ENCODE data around the gene SLIT3.

The SLIT3 gene

DNA sequence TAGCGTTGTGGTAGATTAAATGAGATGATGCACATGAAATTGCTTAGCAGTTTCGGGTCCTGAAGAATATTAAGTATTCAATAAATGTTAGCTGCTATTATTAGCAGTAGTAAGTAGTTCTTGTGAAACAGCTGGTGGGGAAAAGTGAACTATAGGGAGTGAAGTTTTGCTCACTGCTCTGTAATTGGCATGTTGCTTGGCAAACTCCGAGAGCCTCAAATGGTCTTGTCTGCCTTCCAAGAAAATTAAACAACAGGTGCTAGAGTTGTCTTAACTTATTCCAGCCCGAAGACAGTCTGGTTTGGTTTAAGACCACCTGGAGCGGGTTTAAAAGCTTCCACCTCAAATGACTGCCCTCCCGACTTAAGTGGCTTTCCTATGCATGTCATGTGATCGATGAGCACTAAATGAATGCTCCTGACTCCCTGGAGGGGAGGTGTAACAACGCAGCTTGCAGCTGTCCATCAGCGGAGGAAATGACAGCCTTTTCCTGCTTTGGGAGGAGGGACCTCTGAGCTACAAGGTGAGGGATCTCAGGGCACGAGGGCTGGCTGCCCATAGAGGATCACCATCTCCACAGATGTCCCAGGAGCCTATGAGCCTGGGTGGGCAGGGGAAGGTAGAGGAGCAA, 518.9 kb downstream of the SLIT3 start:
- DNase-seq: no peak

DNA sequence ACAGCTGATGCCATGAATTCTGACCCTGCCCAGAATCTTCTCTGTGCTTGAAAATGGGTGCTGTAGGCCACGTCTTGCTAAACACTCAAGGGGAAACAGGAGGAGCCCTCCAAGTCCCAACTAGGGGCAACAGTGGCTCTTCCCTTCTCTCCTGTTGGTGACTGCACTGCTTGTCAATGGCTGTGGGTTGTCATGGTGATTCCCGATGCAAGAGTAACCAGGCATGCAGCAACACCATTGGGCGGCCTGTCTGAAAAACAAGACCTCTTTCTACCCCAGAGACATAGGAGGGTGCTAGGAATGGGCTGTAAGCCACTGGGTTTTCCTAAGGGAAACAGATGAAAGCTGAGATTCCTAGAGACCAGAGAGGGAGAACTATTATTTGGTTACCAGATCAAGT, 520.1 kb downstream of the SLIT3 start:
- no peak for DNase-seq

DNA sequence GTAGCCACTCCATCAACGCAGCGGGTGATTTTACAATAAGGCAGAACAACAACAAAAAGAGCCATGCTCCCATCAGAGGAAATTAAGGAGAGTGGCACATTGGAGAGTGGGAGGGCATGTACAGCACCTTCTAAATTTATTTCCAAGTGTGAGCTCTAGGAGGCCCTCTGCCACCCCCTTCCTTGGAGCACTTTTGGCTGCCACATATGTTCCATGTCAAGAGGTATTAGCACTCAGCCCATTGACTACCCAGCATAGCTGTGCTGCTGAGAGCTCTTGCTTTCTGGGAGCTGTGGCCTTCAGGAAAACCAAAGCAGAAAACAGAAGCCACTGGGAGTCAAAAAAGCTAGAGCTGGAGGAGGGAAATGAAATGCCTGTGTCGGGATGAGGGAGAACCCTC, 521.6 kb downstream of the SLIT3 start:
- DNase-seq: no peak

DNA sequence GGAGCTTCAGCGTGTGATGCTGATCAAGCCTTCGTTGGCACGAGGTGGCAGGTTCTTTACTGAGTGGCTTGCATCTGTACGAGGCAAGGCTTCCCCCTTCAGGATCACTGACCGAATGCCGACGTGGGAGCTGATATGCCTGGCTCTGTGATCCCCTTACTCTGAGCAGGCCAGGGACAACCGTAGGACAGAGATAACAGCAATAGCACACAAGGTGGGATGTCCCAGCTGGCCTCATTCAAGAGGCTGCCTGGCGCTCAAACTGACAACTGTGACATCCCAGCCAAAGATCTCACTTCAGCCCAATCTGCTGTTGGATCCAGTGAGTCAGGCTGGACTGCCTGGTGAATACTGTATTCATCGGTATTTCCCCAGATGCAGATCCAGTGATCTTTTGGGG, 522.4 kb downstream of the SLIT3 start:
- no peak for DNase-seq

DNA sequence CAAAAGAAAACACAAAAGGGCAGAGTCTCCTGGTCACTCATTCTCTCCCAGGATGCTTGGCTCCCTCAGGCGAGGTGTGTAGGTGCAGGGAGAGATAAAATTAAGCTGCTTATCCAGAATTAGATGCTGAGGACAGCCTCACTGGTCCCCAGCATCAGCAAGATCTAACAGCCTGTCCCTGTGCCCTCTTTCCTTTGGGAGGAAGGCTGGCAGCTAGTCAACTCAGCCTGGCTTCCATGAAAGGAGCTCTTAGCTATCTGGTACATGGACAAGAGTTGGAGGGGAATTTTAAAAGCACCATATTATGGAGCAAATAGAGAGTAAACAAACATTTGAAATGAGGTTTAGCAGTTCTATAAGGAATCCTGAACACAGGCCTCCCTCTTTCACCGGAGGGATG, 523.3 kb downstream of the SLIT3 start:
- no peak for DNase-seq

DNA sequence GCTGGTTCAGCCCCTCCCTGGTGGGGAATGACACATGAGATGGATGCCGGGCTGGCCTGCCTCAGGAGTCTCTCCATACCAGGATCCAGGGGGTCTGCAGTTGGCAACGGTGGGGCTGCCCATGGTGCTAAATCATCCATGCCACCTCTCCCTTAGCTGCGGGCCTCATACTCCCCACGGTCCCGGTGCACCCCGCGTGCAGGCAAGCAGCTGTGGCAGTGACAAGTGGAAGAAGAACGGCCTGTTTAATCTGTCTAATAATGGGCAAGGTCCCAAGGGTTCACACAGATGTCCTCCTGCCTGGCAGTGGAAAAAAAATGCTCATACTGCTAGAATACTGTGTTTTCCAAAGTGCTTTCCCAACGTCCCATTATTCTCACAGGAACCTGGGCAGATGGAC, 524.9 kb downstream of the SLIT3 start:
- no peak for DNase-seq

DNA sequence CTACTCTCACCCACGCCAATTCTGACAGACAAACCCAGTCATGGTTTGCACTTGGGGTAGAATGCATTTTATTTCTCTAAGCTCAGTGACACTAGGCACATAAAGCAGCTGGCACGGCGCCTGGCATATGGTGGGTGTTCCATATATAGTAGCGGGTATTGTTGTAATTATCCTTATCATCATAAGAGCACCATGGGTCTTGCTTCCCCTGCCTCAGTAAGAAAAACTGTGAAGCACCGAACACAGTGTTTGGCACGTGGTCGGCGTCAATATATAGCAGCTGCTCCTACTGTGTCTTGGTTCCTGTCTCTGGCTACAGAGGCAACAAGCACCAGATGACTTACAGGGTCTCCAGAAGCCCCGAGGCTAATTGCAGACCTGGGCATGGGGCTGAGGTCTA, 527.7 kb downstream of the SLIT3 start:
- no peak for DNase-seq

DNA sequence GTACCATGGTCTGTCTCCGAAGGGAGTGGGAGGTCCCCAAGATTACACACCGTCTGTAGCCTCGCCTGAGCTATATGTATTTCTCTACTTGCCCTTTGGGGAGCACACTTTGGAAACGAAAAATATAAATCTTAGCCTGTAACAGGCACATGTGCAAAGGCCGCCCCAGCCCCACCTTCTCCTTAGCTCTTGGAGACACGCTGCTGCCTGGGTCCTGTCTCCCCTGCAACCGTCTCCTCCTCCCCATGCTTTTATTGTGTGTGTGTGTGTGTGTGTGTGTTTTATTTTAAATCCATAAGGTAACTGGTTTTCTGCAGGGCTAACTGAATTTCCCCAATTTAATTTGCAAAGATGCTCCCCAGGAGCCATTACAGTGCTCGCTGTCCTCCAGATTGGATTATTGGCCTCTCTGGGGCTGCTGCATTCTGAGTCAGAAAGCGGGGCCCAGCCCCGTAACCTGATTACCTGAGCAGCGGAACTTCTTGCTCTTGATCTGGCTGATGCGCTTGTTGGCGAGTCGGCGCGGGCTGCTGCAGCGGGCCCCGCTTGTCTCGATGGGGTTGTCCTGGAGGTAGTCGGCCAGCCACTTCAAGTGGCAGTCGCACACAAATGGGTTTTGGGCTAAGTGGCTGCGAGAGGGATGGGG, 528.5 kb downstream of the SLIT3 start:
- DNase-seq: no peak

DNA sequence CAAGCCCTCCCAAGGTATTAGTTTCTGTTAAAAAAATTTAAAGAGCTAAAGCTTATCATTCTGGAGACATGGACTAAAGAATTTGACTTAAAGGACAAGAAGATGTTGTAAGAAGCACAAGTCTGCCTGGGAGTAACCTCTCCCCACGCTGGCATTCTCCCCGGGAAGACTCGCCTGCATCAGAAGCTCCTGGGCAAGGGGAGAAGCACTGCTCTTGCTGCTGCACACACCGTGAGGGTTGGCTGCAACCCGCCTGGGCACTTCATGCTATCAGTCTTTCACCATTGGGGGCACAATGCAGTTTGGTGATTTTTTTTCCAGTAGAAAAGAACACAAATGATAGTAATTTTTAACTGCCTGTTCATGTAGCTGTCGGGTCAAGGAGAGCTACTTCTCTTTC, 529.3 kb downstream of the SLIT3 start:
- no peak for DNase-seq

DNA sequence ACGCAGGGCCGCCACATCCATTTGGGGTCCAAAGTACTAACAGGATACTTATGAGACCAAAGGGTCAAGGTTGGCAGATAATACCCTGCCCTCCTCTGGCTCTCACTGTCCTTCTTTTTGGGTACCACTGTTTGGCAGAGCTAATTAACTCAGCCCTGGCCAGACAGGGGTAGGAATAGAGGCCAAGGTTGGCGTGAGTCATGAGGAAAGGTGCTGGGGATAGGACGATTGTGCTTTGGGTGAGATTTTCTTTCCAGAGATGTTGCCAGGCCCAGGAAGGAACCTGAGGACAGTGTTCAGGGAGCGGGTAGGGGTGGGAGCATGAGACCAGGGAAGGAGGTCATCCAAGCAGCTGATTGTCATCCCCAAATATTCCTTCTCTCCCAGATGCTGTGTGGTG, 529.9 kb downstream of the SLIT3 start:
- DNase-seq: no peak

DNA sequence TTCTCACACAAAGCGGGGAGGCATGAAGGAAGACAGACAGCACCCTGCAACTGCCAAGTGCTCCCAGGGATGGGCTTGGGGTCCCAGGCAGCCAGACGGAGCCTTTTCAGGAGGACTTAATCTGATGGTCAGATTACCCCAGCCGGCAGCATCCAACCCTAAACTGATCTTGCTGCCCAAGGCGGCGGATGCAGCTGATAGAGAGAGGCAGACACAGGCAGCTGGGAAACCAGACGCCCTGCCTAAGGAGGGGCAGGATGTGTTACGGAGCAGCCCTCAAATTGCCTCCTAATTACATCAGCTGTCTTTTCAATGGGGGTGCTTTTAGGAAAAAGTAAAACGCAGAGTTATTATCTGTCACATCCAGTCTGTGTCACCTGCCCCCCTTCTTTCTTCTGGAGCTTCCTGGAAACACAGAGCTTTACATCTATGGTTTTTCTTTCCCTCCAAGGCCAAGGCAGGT, 530.9 kb downstream of the SLIT3 start:
- DNase-seq: no peak

DNA sequence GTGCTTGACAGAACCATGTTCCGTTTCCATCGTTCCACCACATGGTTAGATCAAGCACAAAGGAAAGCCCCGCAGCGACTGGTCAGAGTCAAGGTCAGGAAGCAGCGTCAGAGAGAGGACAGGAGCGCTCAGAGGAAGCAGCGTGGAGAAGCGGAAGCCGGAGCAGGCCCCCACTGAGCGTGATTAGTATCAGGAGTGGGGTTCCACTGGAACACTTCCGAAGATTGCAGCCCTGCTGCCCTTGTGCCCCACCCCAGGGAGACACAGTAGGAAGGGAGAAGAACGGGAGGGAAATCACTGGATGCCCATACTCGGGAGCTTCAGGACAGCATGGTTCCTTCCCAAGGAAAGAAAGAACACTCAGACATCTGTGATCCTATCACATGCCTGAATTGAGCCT, 532.8 kb downstream of the SLIT3 start:
- no peak for DNase-seq

DNA sequence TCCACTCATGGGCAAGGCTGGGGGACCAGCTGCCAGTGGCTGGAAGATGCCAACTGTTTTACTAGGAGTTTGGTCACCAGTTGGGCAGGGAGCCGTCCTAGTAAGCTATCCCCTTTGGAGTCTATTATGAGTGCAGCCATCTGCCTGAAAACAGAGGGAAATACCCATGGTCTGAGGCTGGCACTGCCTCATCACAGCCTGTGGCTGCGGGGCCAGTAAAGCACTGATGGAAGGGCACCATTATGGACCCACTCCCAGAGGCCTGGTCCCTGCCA, 534.6 kb downstream of the SLIT3 start:
- DNase-seq: no peak

DNA sequence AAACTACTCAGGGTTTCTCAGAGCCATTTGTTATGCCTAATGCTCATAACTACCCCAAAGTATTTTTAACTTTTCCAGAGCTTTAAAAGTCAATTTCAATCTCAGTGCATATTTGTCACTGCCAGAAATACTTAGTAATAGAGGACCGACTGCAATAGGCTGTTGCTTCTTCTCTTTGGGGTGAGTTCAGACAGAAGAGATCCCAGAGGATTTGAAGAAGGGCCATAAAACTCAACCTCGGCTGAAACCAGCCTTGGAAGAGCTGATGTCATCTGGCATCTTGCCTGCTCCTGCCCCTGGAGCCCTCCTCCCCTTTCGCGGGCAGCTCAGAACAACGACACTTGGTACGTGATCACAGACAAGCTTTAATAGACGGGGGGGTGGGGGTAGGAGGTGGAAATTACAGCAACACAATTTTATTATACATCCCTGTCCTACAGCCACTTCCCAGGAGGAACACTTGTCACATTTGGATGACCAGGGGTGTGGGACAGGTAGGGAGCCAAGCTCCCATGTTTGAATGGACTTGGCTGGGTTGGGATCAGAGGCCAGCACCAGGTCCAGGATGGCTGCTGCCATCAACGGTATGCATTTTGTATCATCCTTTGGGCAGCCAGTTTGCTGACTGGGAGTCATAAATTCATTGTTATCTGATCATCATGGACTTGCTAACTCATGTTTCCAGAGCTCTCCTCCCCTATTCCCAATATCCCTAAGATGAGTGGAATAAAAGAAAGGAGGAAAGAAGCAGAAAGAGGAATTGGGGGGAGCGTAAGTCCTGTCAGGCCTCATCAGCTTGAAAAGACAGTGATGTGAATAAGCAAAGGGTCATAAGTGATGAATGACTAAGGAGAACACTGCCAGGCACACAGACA, 535.2 kb downstream of the SLIT3 start:
- no peak for DNase-seq

DNA sequence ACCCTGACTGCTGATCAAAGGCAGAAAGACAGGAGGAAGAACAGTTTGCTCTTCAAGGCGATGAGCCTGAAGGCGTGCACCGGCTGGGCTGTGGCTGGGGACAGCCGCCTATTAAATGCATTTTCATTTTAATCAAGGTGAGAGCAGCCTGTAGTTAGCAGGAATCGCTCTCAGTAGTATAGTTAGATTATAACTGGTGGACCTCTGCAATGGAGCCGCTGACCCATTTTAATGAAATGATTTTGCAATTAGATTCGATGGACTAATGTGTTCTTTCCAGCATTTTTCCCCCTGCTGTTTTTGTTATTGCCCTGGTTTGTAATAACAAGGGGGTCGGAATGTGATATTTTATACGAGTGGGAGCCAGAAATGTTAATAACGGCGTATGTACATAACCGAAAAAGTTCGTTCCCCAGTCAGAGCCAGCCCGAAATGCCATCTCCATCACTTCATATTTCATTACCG, 535.8 kb downstream of the SLIT3 start:
- no peak for DNase-seq

DNA sequence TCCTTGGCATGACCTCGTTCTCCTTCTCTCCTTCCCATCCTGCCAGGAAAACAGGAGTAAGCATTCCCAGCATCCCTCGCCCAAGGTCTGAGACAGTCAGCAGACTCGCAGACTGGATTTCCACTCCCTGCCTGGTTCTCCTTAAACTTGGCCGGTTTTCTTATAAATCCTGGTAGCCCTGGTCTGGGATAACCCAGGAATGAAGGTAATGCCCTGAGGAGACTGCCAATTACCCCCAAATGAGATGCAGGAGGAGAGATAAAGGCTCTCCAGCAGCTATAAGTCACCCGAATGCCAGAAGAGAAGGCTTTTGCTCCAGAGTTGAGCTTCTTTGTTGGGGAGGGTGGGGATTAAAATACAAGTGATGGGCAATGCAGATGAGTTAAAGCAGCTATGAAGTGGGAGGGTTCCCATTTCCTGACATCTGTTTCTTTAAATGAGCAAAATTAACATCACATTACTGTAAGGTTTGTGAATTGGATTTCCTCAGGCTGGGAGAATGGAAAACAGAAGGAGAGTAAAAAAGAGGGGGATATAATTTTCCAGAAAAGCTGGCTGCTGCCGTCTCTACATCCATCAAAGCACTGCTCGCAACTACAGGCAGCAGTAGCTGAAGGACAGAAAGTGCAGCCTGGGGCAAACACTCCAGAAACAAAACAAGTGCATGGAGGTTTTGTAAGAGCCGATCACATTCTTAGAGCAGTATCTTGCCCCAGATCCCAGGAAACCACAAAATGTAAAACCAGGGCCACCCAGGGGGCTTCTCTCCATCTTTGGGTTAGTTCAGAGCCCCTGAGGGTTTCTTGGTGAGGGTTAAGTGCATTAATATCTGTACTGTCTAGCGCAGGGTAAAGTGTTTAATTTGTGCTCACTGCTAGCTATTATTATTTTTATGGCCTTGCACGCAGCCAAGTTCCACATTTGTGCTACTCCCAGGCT, 544.2 kb downstream of the SLIT3 start:
- no peak for DNase-seq

DNA sequence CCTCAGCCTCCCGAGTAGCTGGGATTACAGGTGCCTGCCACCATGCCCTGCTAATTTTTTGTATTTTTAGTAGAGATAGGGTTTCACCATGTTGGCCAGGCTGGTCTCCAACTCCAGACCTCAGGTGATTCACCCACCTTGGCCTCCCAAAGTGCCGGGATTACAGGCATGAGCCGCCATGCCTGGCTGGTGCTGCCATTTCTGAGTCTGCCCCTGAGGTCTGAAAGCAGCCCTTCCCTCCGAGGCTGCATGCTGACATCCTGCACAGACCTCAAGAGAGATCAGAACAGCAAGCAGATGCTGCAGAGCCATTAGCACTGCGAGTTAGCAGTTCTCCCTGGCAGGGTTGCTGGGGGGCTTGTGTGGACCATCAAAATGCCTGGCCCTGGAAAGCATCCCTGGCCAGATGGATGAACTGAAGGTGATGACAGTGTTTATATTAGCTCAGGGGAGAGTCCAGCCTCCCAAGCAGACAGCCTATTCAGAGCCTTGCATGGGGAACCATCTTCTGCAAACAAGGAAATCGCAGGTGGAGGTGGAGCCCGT, 545.3 kb downstream of the SLIT3 start:
- no peak for DNase-seq

DNA sequence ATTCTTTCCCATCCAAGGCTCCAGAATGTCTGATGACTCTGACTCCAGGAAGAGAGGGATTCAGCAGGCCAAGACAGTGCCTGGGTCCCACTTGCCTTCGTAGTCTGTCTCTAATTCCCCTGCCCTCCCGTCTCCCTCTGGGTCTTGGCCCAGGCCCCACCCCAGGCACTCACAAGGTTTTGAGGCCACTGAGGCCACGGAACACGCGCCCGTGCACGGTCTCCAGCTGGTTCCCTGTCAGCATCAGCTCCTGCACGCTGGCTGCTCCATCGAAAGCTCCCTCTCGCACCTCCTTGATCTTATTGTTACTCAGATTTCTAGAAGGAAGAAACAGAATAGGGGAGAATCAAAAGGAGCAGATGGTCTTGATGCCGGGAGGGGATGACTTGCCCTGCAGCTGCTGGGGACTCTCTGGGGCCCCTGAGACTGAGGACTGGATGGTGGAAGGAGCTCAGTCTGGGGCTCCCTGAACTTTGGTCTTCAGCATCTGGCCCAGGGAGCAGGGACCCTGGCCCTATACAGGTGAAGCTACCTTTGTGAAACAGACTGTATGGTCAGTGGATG, 547.2 kb downstream of the SLIT3 start:
- DNase-seq: no peak

DNA sequence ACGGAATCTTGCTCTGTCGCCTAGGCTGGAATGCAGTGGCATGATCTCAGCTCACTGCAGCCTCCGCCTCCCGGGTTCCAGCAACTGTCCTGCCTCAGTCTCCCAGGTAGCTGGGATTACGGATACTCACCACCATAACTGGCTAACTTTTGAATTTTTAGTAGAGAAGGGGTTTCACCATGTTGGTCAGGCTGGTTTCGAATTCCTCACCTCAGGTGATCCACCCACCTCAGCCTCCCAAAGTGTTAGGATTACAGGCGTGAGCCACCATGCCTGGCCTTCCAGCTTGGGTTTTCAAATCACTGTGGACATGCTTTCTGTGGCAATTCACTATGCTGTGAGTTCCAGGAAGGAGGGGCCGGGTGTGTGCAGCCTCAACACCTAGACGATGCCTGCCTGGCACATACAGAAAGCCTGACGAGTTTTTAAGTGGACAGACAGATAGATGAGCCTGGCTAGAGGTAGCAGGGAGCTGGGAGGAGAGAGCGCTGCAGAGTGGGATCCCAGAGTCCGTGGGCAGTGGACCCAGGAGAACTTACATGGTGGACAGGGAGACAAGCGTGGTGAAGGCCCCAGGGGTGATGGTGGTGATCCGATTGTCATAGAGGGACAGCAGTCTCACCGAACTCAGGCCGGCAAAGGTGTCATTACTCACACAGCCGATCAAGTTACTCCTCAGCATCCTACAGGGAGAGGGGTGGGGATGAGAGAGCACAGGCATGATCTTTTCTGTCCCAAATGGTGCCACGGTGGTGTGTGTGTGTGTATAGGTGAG, 548.3 kb downstream of the SLIT3 start:
- no peak for DNase-seq

DNA sequence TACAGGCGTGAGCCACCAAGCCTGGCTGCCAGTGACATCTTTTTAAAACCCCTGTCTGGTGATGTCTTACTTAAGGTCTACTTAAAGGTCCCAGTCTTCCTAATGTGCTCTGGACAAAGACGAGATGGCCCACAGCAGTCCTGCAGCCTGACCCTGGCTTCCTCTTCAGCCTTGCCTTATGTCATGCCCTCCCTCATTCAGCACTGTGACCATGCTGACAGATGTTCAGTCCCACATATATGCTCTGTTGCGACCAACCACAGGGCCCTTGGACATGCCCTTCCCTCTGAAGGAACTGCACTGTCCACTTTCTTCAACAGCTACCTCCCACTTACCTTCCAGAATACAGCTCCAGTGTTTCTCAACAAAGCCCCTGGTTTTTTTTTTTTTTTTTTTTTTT, 548.9 kb downstream of the SLIT3 start:
- DNase-seq: no peak

DNA sequence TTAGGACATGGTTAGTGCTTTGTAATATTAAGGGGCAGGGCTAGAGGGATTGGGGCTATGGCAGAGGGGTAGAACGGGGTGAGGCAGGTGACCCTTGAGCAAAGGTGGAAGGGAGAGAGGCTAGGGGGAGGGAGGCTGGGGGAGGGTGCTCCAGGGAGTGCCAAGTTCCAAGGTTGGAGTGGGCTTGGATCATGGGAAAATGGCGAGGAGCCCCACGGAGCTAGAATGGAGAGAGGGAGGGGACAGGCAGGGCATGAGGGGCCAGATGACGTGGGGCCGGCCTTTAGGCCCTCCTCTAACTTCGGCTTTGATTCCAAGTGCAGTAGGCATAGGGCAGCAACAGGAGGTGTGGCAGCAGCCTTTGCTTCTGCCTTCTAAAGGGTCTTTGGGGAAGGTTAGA, 550.0 kb downstream of the SLIT3 start:
- no peak for DNase-seq

All from effector CD8-positive, alpha-beta T cell (primary cell).